ENCODE measurements around the gene PHLDB2.
"Not testable (repeated sequence)": the region's sequence is repeated elsewhere in the genome, so short reads cannot be mapped to it uniquely, and the experiment has no call there.

PHLDB2 gene

DNA sequence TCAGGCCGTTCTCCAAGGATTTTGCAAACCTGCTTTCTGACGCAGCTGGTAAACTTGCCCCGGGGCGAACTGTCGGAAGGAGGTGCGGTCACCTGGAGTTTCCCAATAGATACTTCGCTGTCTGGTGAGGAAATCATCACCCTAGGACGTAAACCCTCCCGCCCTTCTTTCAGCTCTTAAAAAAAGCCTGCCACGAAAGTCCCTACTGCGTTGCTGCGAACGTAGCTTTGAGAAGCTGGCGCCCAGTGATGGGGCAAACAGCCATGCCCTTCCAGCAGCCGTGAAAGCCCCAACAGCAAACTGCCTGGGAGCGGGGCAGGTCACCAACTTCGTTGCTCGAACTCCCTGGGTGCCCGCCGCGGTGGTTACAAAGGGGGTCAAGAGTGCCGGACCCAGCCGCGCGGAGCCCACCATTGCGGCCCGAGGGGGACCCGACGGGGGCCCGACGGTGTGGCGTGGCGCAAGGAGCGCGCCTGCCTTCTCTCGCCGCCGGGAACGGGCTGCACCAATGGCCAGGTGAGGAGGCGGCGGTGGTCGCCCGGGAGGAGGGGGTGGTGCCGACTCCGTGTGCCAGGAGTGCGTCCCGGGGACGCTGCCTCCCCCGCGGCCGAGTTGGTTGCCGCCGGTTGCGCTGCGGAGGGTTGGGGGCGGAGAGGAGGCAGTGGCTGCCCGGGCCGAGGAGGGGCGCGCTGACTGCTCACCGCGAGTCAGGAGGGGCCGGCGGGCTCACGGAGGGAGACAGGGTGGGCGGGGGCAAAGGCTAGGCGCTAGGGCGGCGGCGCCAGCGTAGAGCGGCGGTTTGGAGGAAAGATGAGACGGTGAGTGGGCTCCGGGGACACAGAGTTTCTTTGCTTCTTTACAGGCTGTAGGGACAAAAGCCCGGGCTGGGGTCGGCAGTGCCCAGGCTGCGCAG is at the start of gene PHLDB2:
TSS of gene PHLDB2 (plus strand) at position 205 of the 913 bp plus-strand sequence. CDS start 24,813 bp downstream, outside the sequence.
- no peak for DNase-seq (ENCODE audit: low read depth)

DNA sequence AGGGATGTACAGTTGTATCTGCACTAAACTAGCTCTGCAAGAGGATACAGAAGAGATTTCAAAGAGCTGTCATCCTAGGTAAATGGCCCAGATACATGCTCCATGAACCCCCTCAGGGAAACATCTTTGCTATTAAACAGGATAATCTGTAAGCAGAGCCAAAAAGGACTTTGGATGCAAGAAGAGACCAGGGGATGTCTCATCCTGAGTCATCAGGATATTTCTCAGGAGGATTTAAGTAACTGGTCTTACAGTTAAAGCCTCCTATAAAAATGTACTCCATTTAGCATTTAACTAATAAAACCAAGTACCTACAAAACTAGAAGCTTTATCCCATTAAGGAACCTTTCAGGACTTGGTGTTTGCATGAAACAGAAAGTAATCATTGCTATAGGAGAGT is 48.2 kb upstream of the PHLDB2 start:
- DNase-seq (ENCODE audit: low read depth): no peak

DNA sequence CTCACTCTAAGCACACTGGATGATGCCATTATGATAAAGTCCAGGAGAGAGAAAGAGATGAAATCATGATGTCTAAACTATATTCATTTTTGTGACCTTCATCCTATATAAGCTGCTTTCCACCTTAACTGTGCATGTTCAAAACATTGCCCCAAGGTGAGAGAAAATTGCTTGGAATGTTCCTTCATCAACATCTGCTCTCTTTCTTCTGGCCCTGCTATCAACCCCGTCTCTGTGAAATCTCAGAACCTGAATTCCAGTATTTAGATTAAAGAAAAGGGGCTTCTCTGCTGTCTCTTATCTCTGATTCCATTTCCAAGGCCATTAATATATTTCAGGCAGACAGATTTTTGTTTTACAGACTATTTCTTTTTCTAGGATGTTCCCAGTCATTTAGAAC is 47.3 kb upstream of the PHLDB2 start:
- no peak for DNase-seq (ENCODE audit: low read depth)

DNA sequence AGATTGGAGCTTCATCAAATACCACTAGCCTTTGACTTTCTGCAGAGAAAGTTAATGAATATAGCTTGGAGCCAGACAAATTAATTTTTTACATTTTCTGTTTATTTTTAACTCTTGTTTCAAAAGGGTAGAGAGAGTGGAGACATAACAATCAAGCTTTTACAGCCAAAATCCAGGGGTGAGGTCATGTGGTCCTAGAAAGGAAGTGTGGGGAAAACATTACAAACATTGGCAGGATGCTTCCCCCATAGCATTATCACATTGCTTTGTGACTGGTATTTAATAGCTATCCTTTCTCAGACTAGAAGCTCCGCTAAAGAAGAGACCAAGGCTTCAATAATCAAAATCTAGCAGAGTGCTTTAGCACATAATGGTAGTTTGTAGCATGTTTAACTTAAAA is 46.4 kb upstream of the PHLDB2 start:
- no peak for DNase-seq (ENCODE audit: low read depth)

DNA sequence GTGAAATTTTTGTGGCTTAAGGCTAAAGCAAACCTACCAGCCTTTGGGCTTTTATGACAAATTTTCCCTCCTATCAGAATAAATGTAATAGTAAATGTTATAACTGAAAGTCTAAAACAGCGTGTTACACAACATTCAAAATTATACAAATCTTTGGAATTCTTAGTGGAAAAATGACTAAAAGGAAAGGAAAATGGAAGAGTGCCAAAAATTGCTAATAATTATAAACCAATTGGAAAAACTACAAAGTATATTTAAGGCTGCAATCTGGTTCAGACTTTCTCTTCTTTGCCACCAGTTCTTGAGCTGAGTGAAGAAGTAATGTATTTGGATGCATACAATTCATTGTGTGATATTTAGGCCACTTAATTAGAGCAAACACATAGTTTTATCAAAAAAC is 45.6 kb upstream of the PHLDB2 start:
- DNase-seq (ENCODE audit: low read depth): no peak

DNA sequence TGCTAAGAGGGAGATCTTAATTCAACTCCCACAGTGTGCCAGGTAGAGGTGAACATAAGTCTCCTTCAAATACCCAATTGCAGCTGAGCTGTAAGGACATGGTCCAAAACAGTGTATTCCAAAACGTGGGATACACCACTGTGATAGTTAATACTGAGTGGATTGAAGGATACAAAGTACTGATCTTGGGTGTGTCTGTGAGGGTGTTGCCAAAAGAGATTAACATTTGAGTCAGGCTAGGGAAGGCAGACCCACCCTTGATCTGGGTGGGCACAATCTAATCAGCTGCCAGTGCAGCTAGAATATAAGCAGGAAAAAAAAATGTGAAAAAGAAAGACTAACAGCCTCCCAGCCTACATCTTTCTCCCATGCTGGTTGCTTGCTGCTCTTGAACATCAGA is 45.1 kb upstream of the PHLDB2 start:
- no peak for DNase-seq (ENCODE audit: low read depth)

DNA sequence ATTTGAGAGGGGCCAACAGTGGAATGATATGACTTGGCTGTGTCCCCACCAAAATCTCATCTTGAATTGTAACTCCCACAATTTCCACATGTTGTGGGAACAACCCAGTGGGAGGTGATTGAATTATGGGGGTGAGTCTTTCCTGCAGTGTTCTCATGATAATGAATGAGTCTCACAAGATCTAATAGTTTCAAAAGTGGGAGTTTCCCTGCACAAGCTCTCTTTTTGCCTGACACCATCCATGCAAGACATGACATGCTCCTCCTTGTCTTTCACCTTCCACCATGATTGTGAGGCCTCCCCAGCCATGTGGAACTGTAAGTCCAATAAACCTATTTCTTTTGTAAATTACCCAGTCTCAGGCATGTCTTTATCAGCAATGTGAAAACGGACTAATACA is 42.3 kb upstream of the PHLDB2 start:
- DNase-seq (ENCODE audit: low read depth): not testable (repeated sequence)

DNA sequence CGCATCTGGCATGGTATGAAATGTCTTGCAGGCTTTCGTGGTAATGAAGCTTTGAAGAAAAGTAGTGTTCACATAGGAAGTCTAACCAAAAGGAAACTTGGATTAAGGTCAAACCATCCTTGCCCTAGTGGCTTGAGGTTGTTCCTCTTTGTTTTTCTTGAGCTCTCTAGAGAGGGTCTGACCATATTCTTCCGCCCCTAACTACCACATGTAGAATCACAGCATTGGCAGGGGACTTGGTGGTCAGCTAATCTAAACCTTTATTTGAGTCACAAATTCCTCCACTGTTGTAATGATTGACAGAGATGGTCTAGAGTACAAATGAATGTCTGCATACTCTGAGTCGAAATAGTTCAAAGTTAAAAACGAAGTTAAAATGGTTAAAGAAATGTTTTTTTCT is 39.1 kb upstream of the PHLDB2 start:
- no peak for DNase-seq (ENCODE audit: low read depth)

DNA sequence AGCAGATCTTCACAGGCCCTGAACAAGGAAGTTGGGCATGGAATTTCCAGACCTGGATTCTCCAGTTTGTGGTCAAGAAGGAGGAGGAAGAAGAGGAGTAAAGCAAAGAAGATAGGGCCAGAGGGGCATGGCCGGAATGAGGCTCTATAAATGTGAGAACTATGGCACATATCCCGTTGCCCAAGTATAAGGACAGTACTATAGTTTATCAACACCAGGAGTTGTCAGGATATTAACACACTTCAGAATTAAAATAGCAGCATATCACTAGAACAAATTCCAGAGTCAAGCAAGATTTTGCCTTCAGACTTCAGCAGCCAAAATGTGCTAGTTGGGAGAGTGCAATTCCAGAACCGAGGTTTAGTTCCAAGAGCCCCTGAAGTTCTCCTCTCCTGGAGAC is 38.4 kb upstream of the PHLDB2 start:
- DNase-seq (ENCODE audit: low read depth): no peak

DNA sequence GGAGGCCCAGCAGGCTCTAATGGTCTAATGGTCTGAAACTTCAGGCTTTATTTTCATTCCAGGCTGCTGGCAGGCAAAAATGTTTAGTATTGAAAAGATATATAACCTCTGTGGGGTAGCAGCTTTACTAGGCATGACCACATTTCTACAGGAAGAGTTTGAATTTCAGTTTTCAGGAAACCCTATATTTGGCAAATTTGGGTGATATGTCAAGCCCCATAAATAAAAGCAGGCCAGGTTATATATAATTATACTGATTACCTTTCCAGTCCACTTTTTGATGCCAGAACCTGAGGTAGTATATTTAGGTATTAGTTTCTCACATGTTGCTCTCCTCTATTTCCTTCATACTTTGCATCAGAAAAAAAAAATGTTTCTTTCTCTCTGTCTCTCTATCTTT is 37.2 kb upstream of the PHLDB2 start:
- no peak for DNase-seq (ENCODE audit: low read depth)

DNA sequence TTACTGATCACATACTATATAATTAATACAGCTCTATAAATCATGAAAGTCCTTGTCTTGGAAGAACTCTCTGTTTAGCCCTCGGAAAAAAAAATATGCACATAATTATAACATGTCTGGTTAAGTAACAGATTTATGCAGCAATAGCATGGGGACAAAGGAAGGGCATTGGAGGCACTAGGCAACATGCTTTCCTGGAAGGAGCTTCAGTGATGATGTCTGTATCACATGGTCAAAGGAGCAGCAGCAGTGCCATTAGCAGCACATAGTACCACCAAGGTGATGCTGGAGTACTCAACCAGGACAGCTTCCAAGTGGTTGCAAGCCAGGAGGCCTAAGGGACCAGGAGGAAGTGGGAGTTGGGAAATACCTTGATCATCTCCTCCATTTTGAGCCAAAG is 36.3 kb upstream of the PHLDB2 start:
- no peak for DNase-seq (ENCODE audit: low read depth)

DNA sequence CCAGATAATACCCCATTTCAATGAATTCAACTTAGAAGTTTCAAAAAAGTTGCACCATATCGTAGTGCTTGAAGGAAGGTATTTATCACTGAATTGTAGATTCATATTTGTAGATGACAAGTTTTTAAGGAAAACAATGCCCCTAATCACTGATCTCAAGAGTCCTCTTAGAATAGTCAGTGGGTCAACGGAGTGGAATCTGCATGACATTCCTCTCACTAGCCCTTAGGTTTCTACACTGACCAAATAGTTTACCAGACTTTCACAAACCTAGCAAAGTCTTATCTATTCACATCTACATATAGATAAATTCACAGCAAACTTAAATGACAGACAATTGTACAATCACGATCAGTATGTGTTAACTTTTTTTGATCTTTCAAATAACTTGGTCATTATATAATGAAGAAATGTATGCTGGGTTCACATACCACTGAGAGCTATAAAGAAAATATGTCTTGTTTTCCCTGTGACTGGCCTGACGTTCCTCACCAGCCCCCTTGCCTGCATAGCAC is 35.7 kb upstream of the PHLDB2 start:
- no peak for DNase-seq (ENCODE audit: low read depth)

DNA sequence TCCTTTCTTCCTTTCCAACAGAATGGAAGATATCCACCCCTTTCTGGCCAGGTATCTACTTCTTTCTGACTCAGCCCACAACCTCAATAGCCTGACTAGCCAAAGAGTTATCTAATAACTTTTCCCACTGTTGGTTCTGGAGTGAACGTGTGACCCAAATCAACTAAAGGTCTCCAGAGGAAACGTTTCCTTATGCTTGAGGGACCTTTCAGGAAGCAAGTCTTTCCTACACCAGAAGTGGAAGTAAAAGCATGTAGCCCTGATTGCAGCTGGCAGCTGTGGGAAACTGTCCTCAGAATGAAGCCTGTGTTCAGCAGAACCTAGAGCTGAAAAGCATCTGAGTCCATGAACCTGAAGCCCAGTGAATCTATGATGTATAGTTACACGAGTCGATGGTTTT is 34.7 kb upstream of the PHLDB2 start:
- DNase-seq (ENCODE audit: low read depth): no peak

DNA sequence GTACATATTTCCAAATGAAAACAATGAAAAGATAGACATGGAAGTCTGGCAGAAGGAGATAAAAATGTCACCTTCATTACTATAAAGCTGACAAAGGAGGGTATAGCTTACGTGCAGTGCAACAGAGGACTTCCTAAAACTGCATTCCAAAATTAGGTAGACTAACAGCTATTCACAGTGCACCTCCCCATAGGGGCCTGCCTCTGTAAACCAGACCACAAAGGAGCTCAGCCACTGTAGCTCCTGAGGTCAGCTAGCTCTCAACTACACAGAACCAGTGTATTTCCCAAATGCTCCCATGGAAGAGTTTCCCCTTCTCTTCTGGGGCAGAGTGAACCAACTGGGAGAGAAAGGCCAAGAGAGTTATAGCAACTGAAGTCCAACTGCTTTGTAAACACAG is 31.2 kb upstream of the PHLDB2 start:
- no peak for DNase-seq (ENCODE audit: low read depth)

DNA sequence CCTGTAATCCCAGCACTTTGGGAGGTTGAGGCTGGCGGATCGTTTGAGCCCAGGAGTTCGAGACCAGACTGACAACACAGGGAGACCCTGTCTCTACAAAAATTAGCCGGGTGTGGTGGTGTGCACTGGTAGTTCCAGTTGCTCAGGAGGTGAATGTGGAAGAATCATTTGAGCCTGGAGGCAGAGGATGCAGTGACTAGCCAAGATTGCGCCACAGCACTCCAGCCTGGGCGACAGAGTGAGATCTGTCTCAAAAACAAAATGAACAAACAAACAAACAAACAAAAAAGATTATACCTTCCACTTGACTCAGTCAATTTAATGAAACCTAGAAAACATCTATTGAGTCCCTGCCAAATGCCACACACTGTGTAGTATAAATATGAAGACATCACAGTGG is 30.5 kb upstream of the PHLDB2 start:
- no peak for DNase-seq (ENCODE audit: low read depth)

DNA sequence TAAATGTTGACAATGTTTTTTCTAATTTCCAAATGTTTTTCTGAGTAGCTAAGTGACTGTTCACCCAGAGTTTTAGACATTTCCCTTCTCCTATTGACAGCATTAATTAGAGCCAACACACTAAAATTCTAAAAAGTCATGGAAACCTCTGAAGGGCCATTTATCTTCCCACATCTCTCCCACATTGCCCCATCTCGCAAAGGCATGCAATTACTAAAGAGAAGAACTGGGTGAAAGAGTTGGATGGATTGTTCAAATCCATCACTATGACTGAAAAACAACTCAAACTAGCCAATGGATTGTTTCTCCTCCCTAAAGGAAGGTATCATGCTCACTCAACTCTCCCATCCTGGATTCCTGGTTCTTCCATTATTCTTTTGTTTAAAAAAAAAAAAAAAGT is 30.0 kb upstream of the PHLDB2 start:
- DNase-seq (ENCODE audit: low read depth): no peak

DNA sequence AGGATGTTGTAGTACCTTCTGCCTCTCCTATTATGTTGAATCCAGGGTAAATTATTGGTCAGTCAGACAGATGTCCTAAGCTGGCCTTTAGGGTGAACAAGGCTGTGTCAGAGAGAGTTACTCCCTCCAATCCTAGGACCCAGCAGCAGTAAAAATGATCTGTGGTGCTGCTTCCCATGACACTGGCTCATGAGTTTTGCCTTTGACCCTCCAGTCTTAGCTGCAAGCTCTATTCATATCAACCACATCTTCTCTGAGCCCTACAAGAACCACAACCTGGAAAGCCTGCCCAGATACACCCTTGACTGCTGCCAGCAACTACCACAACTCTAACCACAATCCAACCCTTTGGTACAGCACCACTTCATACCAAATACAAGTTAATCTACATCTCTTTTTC is 27.2 kb upstream of the PHLDB2 start:
- no peak for DNase-seq (ENCODE audit: low read depth)

DNA sequence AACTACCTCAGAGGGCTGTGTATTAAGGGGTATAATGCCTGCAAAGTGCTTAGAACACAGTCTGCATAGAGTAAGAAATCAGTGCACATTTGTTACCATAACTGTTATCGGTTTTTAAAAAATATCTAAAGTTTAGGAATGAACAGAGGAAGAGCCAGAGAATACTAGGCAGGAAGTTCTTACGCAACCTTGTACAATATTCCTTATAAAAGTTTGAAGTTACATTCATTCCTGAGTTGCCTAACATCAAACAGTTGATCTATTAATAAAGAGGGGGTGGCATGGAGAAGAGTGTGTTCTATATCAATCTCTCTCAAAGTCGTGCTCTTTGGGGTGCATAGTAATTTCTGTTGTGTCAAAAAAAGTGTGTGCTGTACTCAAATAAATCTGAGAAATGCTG is 22.0 kb upstream of the PHLDB2 start:
- DNase-seq (ENCODE audit: low read depth): no peak

DNA sequence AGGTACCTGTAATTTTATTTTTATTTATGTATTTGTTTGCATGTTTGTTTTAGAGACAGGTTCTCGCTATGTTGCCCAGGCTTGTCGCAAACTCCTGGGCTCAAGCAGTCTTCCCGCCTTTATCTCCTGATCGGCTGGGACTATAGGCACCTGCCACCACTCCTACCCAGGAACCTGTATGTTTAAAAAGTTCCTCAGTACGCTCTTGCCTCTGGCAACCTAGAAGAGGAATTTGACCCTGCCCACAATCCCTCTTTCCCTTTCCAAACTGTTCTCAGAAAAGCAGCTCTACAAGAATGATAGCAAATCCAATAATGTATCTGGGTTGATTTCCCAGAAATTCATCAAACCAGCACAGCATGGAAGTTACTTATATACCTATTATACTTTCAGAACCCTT is 20.9 kb upstream of the PHLDB2 start:
- DNase-seq (ENCODE audit: low read depth): no peak

DNA sequence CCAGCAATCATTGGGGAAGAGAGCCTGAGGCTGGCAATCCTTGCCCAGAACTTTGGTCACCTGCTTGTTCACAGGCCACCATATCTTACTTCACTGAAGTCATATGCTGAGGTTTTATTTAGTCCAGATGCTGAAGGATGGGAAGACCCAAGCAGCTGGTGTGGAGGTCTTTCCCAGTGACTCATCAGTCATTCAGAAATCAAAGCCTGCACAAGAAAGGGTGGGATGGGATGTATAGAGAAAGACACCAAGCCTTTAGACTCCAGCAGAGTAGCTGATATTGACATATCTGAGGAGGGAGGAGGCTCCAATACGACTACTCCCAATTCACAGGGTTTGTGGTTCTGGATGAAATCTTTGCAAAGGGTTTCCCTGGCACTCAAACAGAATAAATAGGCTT is 13.0 kb upstream of the PHLDB2 start:
- no peak for DNase-seq (ENCODE audit: low read depth)

DNA sequence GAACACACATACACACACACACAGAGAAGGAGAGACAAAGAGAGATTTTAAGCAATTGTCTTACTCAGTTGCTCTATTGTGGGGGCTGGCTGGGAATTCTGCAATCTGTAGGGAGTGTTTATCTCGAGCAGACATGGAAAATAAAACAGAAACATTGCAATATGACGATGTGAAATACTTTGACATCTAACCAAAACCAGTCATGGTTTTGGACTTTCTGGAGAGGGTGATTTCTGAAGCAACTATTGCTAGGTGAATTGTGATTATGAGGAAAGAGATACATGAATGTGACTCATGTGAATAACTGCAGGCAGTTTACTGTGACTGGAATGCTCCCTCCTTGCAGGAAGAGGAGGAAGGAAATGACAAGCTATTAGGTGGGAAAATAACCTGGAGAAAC is 12.3 kb upstream of the PHLDB2 start:
- peak; percentile 92 for DNase-seq (ENCODE audit: low read depth)

DNA sequence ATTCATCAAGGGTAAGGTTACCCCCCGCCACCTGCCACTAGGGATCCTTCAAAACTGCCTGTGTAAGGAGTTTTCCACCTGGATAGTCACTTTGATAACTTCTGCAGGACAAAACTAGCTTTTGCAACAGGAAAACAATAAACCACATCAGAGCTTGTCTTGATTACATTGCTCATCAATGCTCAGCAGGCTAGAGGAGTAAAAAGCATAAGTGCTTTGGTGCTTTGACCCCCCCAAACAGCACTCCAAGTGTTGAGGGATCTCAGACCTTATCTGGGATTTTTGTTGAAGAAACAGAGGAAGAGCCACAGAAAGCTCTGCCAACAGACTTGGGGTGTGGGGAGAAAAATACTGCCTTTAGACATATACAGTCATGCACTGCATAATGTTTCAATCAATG is 10.8 kb upstream of the PHLDB2 start:
- DNase-seq (ENCODE audit: low read depth): no peak

DNA sequence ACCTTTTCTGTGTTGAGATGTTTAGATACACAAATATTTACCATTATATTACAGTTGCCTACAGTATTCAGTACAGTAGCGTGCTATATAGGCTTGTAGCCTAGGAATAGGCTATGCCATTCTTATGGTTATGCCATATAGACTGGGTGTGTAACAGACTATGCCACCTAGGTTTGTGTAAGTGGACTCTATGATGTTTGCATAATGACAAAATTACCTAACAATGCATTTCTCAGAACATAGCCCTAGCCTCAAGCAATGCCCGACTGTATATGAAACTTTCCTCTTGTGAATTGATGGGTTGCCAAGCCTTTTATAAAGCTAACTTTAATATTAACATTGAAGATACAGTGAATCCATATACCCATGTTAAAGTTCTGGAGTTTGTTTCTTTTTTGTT is 10.3 kb upstream of the PHLDB2 start:
- DNase-seq (ENCODE audit: low read depth): no peak

DNA sequence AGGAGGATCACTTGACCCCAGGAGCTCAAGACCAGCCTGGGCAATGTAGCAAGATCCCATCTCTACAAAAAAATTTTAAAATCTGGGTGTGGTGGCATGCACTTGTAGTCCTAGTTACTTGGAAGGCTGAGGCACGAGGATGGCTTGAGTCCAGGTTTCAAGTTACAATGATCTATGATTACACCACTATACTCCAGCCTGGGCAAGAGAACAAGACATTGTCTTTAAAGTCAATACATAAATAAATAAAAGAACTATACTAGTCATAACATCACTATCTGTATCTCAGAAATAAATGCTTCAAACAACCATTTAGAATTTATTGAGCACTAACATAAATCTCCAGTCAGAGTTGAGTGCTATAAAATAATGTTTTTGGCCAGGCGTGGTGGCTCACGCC is 8.5 kb upstream of the PHLDB2 start:
- no peak for DNase-seq (ENCODE audit: low read depth)

Data from GM04503 (cell line).